ENCODE measurements around the gene GOLGA8Q.
"Not testable (repeated sequence)": the region's sequence is repeated elsewhere in the genome, so short reads cannot be mapped to it uniquely, and the experiment has no call there.

GOLGA8Q gene, protein sequence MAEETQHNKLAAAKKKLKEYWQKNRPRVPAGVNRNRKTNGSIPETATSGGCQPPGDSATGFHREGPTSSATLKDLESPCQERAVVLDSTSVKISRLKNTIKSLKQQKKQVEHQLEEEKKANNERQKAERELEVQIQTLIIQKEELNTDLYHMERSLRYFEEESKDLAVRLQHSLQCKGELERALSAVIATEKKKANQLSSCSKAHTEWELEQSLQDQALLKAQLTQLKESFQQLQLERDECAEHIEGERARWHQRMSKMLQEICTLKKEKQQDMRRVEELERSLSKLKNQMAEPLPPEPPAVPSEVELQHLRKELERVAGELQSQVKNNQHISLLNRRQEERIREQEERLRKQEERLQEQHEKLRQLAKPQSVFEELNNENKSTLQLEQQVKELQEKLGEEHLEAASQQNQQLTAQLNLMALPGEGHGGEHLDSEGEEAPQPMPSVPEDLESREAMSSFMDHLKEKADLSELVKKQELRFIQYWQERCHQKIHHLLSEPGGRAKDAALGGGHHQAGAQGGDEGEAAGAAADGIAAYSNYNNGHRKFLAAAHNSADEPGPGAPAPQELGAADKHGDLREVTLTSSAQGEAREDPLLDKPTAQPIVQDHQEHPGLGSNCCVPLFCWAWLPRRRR
- total RNA-seq, result 0 to 1.4 (median 0) reads per million in 9 experiments

DNA sequence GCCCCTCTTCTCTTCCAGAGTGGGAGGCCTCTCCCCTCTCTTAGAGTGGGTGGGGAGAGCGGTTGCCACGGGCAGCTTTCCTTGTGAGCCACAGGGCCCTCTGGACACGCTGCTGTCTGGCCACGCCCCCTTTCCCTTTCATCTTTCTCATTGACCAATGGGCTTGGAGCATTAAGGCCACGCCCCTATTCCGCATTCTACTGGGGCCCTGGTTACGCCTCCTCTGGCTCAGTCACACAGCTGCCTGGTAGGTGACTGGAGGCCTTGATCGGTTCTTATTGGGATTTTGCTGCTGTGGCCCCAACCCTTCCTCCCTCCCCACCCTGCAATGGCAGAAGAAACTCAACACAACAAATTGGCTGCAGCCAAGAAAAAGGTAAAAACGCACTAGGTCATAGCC lies at the start of gene GOLGA8Q:
Gene GOLGA8Q (plus strand): TSS at position 301 of the 400 bp plus-strand sequence. CDS start 28 bp downstream, at position 329.
- not testable (repeated sequence) for H3K27me3 Mint-ChIP-seq; H3K9me3 Mint-ChIP-seq; ATAC-seq (replicated peaks); H3K36me3 Mint-ChIP-seq (ENCODE audit: insufficient read depth); H3K4me3 Mint-ChIP-seq; DNase-seq; H3K27ac Mint-ChIP-seq; H3K4me1 Mint-ChIP-seq (ENCODE audit: low read depth in 2 of 2)

DNA sequence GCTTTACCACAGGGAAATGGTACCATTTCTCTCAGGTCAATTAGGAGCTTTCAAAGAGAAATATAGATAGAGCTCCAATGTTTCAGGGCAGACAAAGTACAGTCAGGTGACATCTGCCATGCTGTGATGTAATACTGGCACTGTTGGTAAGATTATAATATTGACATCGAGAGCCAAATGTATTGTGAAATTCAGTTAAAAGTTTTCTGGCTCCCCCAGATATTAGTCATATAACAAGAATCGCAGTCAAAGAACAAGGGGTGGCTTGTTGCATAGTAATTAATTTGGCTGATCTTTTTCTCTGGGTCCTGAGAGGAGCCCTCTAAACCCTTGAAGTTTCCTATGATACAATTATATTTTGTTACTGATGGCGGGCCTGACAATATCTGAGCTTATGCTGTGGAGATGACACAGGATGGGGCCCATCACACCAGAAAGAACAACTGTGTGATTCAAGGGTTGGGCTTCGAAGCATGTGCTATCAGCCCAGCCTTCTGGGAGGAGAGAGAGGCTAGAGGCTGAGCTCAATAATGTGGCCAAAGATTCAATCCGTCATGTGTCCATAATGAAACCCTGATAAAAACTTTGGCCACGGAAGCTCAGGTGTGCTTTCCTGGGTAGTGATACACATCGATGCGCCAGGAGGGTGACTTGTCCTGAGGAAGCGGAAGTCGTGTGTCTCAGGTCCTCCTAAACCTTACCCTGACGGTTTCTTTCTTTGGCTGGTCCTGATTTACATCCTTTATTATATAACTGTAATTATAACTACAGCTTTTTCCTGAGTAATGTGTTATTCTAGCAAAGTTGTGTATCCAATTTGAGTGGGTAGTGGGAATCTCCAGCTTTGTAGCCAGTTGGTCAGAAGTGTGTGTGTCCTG lies 48.7 kb upstream of the GOLGA8Q start:
- not testable (repeated sequence) for H3K36me3 Mint-ChIP-seq (ENCODE audit: insufficient read depth); H3K4me1 Mint-ChIP-seq (ENCODE audit: low read depth in 2 of 2); DNase-seq; H3K27me3 Mint-ChIP-seq; H3K27ac Mint-ChIP-seq; H3K4me3 Mint-ChIP-seq; ATAC-seq (replicated peaks); H3K9me3 Mint-ChIP-seq

DNA sequence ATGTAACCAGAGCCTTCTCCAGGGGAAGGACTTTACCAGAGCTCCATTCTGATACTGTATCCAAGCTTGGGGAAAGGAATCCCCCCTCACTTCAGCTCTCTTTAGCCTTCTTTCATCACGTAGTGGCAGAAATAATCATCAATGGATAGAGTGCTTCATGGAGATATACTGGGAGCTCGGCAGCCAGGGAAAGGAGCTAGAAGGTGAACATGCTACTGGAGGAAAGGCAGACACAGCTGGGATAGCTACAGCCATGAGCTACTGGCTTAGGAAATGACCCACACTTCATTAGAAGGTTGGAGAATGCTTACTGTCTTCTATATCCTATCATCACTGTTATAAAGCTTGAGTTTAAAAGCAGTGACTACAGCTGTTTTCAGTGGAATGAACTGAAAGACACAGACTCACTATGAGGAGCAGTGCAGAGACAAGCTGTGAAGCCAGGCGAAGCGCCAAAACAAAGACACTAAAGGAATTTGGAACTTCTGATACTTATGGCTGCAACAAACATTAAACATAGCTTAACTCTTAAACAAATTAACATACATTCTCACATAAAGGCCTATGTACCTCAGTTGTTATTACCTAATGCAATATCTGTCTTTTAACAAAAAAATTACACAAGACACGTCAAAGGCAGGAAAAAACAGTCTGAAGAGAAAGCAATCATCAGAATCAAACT lies 47.5 kb upstream of the GOLGA8Q start:
- H3K36me3 Mint-ChIP-seq (ENCODE audit: insufficient read depth); DNase-seq; H3K27ac Mint-ChIP-seq; H3K4me3 Mint-ChIP-seq; ATAC-seq (replicated peaks); H3K9me3 Mint-ChIP-seq; H3K4me1 Mint-ChIP-seq (ENCODE audit: low read depth in 2 of 2); H3K27me3 Mint-ChIP-seq: not testable (repeated sequence)

DNA sequence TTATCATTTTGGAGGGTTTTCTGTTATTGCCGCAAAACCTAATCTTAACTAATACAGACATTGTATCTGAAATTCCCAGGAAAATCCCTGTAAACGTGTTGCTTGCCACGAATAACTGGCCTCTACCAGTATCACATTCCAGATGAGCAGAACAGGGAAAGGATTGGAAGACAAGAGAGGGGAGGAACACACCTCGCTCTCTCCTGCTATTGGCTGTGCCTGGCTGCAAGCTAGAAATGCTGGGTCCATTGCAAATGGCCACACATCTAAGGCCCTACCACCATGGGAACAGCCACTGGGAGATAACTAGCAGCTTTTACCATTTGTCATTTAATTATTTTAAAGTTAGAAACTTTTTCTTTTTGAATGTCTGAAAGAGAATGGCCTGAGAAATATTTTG lies 37.3 kb upstream of the GOLGA8Q start:
- not testable (repeated sequence) for H3K9me3 Mint-ChIP-seq; H3K4me3 Mint-ChIP-seq; H3K27me3 Mint-ChIP-seq; H3K36me3 Mint-ChIP-seq (ENCODE audit: insufficient read depth); ATAC-seq (replicated peaks); DNase-seq; H3K4me1 Mint-ChIP-seq (ENCODE audit: low read depth in 2 of 2); H3K27ac Mint-ChIP-seq

DNA sequence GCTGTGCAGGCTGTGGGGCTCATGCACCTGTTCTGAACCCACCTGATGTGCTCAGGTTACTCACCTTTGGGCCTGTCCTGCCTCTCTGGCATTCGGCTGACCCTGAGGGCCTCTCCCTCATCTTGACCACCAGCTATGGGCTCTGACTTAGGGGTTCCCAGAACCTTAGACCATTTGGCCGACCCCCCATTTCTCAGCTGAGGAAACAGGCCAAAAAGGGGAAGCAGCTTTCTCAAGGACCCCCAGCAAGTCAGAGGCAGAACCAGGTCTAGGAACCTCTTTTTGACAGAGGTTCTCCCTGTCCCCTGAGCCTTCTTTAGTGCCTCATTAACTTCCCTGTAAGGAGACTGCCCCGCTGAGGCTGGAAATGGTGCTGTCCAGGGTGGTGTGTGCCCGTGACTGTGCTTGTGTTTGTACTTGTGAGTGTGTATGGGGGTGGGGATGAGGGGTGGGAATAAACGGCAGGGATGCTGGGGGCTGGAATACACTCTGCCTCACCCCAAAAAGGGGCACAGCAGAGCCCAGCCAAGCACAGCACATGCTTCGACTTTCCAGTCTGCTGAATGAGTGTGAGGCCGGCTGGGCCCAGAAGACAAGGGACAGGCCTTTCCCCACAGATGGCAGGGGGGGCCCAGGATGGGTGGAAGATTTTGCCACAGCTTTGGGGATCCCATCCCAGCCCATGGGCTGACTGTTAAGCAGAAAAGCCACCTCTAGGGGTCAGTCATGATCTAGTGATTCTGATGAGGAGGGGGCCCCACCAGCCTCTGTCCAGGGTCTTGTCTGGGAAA lies 28.2 kb upstream of the GOLGA8Q start:
- H3K27ac Mint-ChIP-seq; DNase-seq; ATAC-seq (replicated peaks); H3K36me3 Mint-ChIP-seq (ENCODE audit: insufficient read depth); H3K4me1 Mint-ChIP-seq (ENCODE audit: low read depth in 2 of 2); H3K9me3 Mint-ChIP-seq; H3K4me3 Mint-ChIP-seq; H3K27me3 Mint-ChIP-seq: not testable (repeated sequence)

DNA sequence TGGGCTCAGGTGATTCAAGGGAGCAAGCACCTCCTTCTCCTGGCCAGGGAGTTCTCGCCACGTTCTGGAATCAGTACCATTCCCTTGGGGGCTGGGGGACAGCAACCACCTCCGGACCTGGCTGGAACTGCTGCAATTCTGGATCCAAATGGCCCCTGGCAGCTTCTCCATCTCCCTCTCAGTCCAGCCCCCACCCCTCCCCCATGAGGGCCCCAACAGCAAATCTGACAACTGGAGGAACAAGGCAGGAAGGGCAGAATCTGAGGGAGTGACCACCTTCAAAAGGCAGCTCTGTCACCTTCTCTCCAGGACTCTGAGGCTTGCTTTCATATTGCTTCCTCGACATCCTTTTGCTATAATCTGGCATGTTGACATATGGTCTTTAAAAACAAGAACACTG lies 25.9 kb upstream of the GOLGA8Q start:
- not testable (repeated sequence) for ATAC-seq (replicated peaks); DNase-seq; H3K9me3 Mint-ChIP-seq; H3K27me3 Mint-ChIP-seq; H3K4me1 Mint-ChIP-seq (ENCODE audit: low read depth in 2 of 2); H3K36me3 Mint-ChIP-seq (ENCODE audit: insufficient read depth); H3K4me3 Mint-ChIP-seq; H3K27ac Mint-ChIP-seq

DNA sequence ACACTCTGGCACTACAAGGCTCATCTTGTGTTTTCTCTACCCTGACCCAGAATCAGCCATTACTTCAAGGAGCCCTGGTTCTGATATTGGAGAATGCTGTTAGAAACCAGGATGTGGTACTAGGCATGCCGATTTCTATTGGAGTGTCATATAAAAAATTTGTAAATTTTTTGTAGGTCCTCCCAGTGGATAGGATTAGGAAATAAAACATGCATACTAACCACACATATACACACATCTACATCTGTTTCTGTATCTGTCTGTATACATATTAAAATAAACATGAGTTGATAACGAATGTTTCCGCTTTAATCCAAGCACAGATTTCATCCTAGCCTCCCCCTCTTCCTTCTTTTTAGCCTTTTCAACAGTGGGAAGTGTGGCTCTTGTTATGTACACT lies 22.8 kb upstream of the GOLGA8Q start:
- H3K9me3 Mint-ChIP-seq; H3K36me3 Mint-ChIP-seq (ENCODE audit: insufficient read depth); ATAC-seq (replicated peaks); H3K27ac Mint-ChIP-seq; H3K4me3 Mint-ChIP-seq; H3K27me3 Mint-ChIP-seq; H3K4me1 Mint-ChIP-seq (ENCODE audit: low read depth in 2 of 2); DNase-seq: not testable (repeated sequence)

DNA sequence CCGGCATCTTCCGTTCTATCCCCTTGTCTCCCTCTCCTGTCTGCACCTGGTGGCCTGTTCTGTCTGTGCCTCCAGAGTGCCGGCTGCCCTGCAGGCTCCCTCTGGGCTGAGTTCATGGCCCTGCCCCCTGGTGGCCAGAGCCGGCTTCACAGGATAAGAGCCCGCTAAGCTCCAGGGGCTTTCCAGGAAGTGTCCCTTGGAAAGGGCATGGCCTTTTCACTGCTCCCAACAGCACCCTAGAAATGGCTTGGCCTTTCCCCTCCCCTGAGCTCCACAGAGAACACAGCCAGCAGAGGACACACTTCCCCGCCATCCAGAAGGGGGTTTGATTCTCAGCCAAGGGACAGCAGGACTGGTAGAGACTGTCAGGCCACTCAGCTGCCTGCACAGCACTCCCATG lies 15.1 kb downstream of the GOLGA8Q start:
- not testable (repeated sequence) for H3K4me3 Mint-ChIP-seq; H3K27me3 Mint-ChIP-seq; H3K27ac Mint-ChIP-seq; H3K36me3 Mint-ChIP-seq (ENCODE audit: insufficient read depth); H3K9me3 Mint-ChIP-seq; H3K4me1 Mint-ChIP-seq (ENCODE audit: low read depth in 2 of 2)
- peak; percentile 70 for ATAC-seq (replicated peaks)
- DNase-seq, result peak in 1 of 3 experiments; percentile 12

DNA sequence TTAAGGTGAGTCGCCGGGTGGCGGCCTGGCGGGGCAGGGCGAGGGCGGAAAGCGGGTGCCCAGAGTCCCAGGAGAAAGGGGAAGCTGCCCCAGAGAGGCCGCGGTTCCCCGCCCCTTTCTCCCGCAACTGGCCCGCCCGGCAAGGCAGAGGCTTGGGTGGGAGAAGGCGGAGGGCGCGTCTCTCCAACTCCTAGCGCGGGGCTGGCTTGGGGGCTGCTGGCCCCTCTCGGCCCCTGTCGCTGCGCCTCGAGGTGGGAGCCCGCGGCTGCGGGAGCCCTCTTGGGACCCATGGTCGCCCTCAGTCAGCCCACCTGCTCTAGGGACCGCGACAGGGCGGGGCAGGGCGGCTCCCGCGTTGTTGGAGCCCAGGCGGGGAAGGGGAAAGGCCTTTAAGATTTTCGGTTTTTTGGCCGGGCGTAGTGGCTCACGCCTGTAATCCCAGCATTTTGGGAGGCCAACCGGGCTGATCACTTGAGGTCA lies 21.2 kb downstream of the GOLGA8Q start:
- peak; percentile 58 for ATAC-seq (replicated peaks)
- not testable (repeated sequence) for H3K27ac Mint-ChIP-seq; H3K4me1 Mint-ChIP-seq (ENCODE audit: low read depth in 2 of 2); H3K4me3 Mint-ChIP-seq; H3K9me3 Mint-ChIP-seq; DNase-seq; H3K27me3 Mint-ChIP-seq; H3K36me3 Mint-ChIP-seq (ENCODE audit: insufficient read depth)

DNA sequence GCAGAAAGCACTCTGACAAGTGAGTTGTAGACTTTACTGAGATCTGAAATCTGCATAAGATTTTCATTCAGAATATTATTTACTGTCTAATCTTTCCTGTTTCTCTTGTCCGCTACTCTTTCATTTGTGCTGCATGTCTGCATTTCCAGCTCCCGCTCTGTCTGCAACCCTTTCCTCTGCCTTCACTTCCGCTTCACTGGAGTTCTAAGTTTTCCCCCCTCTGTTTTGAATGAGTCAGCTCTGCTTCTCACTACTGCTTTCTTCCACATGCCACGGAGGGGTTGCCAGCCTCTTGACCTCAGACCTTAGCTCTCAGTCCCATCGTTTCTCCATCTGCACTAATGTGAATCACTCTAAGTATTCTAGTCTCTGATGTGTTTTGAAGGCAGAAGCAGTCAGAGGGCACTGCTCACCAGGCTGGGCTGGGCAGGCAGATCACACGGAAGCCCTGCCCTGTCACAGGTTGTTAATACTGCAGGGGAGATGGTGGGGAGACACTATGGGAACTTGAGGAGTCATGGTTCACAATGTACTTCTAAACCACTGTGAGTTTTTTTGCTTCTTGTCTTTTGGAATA lies 27.6 kb downstream of the GOLGA8Q start:
- ATAC-seq (replicated peaks); H3K4me1 Mint-ChIP-seq (ENCODE audit: low read depth in 2 of 2): not testable (repeated sequence)

DNA sequence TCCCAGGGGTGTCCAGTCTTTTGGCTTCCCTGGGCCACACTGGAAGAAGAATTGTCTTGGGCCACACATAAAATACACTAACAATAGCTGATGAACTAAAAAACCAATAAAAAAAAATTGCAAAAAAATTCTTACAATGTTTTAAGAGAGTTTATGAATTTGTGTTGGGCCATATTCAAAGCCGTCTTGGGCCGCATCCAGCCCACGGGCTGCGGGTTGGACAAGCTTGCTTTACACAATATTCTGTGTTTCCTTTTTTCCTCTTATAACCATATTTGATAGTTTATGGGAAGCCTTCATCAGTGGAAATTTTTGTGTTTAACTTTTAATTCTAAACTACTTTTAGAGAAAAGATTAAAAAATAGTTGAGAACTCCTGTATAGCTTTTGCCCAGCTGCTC lies 28.9 kb downstream of the GOLGA8Q start:
- H3K4me3 Mint-ChIP-seq; H3K36me3 Mint-ChIP-seq (ENCODE audit: insufficient read depth); H3K9me3 Mint-ChIP-seq; ATAC-seq (replicated peaks); H3K27me3 Mint-ChIP-seq; DNase-seq; H3K4me1 Mint-ChIP-seq (ENCODE audit: low read depth in 2 of 2); H3K27ac Mint-ChIP-seq: not testable (repeated sequence)

More for the DNA sequence above, 27.6 kb downstream of the GOLGA8Q start:
- not testable (repeated sequence) for H3K27me3 Mint-ChIP-seq; H3K36me3 Mint-ChIP-seq (ENCODE audit: insufficient read depth); H3K9me3 Mint-ChIP-seq; H3K27ac Mint-ChIP-seq; DNase-seq; H3K4me3 Mint-ChIP-seq

DNA sequence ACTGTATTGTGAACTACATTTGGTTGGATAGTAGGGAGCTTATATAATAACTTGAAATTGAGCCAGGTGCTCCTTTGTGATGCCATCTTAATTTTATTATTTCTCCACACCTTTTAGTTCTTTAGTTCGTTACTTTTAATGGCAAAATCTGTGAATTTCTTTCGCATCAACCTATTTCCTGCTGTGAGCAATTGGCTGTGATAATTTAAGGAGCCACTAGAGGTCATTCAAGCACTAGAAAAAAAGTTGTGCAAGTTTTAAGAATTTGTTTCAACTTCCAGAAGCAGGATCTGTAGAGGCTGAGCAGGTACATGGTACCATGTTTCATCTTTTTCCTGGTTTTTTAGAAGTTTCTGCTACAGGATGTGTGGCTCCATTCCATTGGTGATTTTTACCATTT lies 47.1 kb downstream of the GOLGA8Q start:
- not testable (repeated sequence) for H3K4me3 Mint-ChIP-seq; H3K4me1 Mint-ChIP-seq (ENCODE audit: low read depth in 2 of 2); H3K36me3 Mint-ChIP-seq (ENCODE audit: insufficient read depth); H3K27me3 Mint-ChIP-seq; H3K27ac Mint-ChIP-seq; H3K9me3 Mint-ChIP-seq; DNase-seq; ATAC-seq (replicated peaks)
